Testis (tissue), 2 donors: ENCODE measurements around the gene ELK3.

Experiments
- CTCF ChIP-seq, 3 experiments: fragments of 450-650 bp in 2 of 3; fragments of 200-600 bp in 1 of 3; sonication (generic) in 1 of 3; IDR thresholded peaks; one replicate each; pipeline ENCODE4 v1.5.1; 2016 to 2019; ENCODE audit warnings: antibody characterized with exemption in 3 of 3, mild to moderate bottlenecking in 2 of 3, moderate library complexity in 1 of 3
- POLR2A ChIP-seq: fragments of 450-650 bp; IDR thresholded peaks from one replicate; pipeline ENCODE4 v1.6.1; 2017; ENCODE audit warnings: antibody characterized with exemption, mild to moderate bottlenecking, moderate library complexity

GRCh38 chr12:96236221-96236822 lies 42.1 kb downstream of the ELK3 start:
- no peak for TF ChIP-seq POLR2A
- no peak for TF ChIP-seq CTCF (IDR thresholded peaks at IDR 0.05)
